Choroid plexus epithelial cell (primary cell): ENCODE data around the gene PMM1.
"Not testable (repeated sequence)": the region's sequence is repeated elsewhere in the genome, so short reads cannot be mapped to it uniquely, and the experiment has no call there.

Experiments
- DNase-seq: peaks from one replicate; pipeline ENCODE4 v3.0.0-alpha.2; 2010; ENCODE audit warnings: low read depth
- H3K4me3 ChIP-seq: 2 replicates; pipeline ENCODE4 v1.5.1; 2011; ENCODE audit warnings: low read depth, mild to moderate bottlenecking, control low read depth, low read length, moderate library complexity
- TF ChIP-seq, protein P1 (sequence below): conservative IDR thresholded peaks from 2 replicates; pipeline ENCODE4 v1.5.1; 2011; ENCODE audit warnings: low read depth, mild to moderate bottlenecking, control low read depth, inconsistent platforms, low read length, moderate library complexity

PMM1 gene

DNA sequence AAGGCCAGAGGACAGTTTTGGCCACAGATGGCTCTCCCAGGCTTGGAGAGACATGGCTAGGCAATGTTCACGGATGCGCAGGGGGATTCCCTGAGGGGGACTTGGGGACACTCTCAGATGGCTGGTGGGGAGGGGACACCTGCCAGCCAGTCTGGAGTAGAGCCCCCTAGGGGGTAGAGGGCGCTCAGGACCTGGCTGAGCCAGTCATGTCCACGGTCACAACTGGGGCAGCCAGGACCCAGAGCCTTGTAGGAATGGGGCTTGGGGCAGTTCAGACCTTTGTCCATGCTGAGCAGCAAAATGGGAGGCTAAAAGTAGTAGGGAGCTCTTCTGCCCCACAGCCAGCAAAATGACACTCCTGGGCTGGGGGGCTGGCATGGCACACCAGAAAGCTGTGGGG lies 27.2 kb downstream of the PMM1 start:
- TF ChIP-seq, protein P1, sequence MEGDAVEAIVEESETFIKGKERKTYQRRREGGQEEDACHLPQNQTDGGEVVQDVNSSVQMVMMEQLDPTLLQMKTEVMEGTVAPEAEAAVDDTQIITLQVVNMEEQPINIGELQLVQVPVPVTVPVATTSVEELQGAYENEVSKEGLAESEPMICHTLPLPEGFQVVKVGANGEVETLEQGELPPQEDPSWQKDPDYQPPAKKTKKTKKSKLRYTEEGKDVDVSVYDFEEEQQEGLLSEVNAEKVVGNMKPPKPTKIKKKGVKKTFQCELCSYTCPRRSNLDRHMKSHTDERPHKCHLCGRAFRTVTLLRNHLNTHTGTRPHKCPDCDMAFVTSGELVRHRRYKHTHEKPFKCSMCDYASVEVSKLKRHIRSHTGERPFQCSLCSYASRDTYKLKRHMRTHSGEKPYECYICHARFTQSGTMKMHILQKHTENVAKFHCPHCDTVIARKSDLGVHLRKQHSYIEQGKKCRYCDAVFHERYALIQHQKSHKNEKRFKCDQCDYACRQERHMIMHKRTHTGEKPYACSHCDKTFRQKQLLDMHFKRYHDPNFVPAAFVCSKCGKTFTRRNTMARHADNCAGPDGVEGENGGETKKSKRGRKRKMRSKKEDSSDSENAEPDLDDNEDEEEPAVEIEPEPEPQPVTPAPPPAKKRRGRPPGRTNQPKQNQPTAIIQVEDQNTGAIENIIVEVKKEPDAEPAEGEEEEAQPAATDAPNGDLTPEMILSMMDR: peak; percentile 2
- H3K4me3 ChIP-seq: no peak overlapping the region
- DNase-seq: no peak

DNA sequence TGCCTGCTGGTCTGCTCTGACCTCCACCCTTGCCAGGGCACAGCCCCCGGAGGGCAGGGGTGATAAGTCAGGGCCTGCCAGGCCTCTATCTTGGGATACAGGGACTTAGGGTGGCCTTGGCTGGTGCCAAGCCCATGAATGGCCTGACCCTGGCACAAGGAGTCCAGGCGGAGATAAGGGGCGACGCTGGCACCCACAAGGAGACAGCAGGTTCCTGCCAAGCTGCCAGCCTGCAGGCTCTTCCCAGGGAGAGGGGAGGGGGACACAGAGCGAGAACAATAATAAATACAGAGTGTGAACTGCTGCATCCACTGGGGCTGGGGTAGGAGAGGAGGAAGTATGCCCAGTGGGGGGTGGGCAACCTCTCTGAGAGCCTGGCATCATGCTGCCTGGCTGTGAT lies 27.9 kb downstream of the PMM1 start:
- DNase-seq: no peak
- TF ChIP-seq, protein P1: no peak
- H3K4me3 ChIP-seq: peak overlapping the region; percentile 59

DNA sequence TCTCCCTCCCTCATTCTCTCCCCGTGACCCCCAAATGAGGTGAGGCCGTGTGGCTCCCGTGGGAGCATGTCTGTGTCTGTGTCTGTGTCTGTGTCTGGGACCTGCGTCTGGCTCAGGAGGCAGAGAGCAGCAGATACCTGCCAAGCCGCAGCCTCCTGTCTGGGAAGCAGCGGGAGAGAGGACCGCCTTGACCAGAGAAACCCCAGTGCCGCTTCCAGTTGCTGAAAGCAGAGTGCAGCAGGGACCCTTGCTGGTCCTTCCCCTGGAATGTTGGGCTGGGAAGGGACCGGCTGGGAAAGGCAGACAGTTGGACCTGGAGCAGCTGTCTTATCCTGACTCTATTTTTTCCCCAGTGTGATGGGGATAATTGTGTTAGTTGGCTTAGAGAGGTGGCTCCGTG lies 28.3 kb downstream of the PMM1 start:
- peak; percentile 35 for DNase-seq
- H3K4me3 ChIP-seq: peak overlapping the region; percentile 59
- TF ChIP-seq, protein P1: no peak

DNA sequence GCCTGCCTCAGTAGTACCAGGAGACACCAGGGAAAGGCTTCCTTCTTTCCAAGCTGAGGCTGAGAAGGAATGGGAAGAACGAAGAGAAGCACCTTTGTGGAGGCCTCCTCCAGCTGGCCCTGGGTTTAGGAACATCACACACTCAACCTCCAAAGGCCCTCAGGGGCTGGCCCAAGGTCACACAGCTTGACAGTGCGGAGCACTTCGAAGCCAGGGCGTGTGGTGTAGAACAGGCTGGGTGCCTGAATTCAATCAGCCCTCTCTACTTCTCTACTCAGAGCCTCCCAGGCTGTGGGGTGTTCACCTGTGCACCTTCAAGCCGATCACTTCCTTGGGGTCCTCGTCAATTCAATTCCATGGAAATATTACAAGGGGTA lies 29.6 kb downstream of the PMM1 start:
- DNase-seq: no peak
- no peak overlapping the region for H3K4me3 ChIP-seq
- TF ChIP-seq, protein P1: no peak

DNA sequence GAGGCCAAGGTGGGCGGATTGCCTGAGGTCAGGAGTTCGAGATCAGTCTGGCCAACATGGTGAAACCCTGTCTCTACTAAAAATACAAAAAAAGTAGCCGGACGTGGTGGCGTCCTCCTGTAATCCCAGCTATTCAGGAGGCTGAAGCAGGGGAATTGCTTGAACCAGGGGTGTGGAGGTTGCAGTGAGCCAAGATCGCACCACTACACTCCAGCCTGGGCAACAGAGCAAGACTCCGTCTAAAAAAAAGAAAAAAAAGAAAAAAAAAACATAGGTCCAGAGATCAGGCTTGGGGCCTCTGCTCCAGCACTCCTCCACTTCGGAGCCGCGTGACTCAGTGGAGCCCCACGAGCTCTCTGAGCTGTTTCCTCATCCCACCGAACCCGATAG lies 31.4 kb downstream of the PMM1 start:
- H3K4me3 ChIP-seq, DNase-seq: not testable (repeated sequence)

DNA sequence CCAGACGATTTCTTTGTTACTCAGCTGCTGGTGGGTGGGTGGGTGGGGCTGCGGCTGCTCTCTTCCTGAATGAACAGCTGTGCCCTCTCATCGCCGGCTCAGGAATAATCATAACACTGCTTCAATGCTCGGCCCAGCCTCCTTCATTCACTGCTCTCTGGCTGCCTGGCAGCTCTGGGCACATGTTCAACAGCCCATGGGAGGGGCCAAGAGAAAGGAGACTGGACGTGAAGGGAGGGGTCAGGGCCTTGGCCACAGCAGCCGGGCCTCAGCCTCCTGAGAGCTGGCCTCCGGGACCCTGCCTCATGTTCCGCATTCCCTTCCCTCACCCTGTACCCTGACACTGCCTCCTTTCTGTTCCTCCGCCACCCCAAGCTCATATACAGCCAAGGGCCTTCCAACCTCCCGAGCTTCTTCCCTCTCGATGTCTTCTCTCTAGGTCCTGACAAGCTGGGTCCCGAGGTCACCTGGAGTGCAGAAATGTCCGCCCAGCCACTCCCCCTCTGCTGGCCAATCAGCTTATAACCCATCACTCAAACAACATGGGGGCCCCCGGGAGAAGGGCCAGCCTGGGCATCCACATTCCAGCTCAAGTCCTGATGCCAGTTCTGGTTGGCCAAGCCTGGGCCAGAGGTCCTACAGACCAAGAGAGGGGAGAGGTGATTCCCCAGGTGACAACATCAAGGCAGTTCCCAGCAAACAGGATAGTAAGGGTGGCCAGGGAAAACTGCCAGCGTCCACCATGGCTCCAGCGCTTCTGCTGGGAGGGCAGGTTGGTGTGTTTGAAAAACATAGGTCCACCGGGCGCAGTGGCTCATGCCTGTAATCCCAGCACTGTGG lies 32.0 kb downstream of the PMM1 start:
- TF ChIP-seq, protein P1: peak; percentile 4
- DNase-seq: peak; percentile 92
- no peak overlapping the region for H3K4me3 ChIP-seq

DNA sequence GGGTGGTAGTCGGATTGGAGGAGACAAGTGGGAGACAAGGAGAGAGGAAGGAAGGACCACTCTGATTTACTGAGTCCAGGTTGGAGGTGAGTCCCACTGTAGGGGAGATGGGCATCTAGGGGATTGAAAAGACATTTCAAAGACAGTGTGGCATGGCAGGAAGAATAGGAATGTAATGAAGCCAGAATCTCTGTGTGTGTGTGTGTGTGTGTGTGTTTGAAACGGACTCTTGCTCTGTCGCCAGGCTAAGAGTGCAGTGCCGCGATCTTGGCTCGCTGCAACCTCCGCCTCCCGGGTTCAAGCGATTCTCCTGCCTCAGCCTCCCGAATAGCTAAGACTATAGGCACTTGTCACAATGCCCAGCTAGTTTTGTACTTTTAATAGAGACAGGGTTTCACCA lies 33.1 kb downstream of the PMM1 start:
- TF ChIP-seq, protein P1: no peak
- H3K4me3 ChIP-seq: no peak overlapping the region
- DNase-seq: no peak
